ENCODE data around the gene SPTBN1.

DNA sequence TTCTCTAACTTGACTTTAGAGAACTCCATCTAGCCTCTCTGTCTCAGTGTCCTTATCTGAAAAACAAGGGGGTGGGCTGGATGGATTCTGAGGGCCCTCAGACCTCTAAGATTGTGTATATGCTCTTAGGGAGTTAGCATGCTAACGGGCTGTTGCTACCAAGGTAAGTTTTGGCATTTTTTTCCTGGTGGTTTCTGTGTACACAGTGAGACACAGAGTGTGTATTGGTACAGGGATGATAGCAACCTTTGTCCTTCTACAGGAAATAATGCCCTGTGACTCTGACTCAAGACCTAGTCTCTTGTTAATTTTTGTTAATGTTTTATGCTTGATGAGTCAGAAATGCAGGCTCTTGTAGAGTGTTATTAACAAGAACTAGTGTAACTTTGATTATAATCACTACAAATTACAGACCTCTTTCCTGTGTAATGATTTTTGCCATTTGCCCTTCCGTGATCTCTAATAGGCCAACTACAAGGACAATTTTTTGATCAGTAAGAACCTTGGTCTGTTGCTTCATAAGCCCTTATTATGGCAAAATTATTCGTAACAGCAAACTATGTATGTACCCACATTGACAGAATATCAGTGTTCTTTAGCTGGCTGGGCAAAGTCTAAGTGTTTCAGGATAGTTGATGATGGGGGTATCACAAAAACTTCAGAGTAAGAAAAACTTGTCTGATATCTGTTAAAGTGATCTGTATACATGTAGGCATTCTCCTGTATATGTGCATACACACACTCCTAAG lies 89.7 kb downstream of the SPTBN1 start:
- TF ChIP-seq SUZ12 (IDR thresholded peaks at IDR 0.05; ENCODE audit: extremely low read depth, insufficient read depth, insufficient read length) (no peak), ZNF274 (IDR thresholded peaks at IDR 0.05; ENCODE audit: low read depth, low read length) (no peak)
